Fibroblast of the aortic adventitia (primary cell): ENCODE measurements around the gene ZAR1L. TPM values are rescaled to one million over a fixed set of nuclear protein-coding genes. Genes with fewer than 3 reads are reported as not detected.

Experiments used
- DNase-seq: peaks from one replicate; pipeline ENCODE4 v3.0.0-alpha.2; 2010; ENCODE audit warnings: low read depth
- H3K4me3 ChIP-seq: 2 replicates; pipeline ENCODE4 v1.5.1; 2011; ENCODE audit warnings: low read depth, mild to moderate bottlenecking, control low read depth, low read length, moderate library complexity
- total RNA-seq: library from RNA; depleted of rRNA; stranded (reverse); fragments of >200 nt; gene quantifications from 2 replicates; pipeline ENCODE4 v1.2.3, GENCODE V29; 2012; ENCODE audit warnings: low replicate concordance
- TF ChIP-seq, protein P1 (sequence below): IDR thresholded peaks from 2 replicates; pipeline ENCODE4 v1.5.1; 2011; ENCODE audit warnings: mild to moderate bottlenecking, low read length, control low read depth, inconsistent platforms; ENCODE audit not compliant: insufficient read depth

Gene ZAR1L
- total RNA-seq, 1 donor = not detected

GRCh38 chr13:32257649-32258048, 57.5 kb downstream of the ZAR1L start:
- no peak for DNase-seq
- no peak overlapping the region for H3K4me3 ChIP-seq
- TF ChIP-seq, protein P1, sequence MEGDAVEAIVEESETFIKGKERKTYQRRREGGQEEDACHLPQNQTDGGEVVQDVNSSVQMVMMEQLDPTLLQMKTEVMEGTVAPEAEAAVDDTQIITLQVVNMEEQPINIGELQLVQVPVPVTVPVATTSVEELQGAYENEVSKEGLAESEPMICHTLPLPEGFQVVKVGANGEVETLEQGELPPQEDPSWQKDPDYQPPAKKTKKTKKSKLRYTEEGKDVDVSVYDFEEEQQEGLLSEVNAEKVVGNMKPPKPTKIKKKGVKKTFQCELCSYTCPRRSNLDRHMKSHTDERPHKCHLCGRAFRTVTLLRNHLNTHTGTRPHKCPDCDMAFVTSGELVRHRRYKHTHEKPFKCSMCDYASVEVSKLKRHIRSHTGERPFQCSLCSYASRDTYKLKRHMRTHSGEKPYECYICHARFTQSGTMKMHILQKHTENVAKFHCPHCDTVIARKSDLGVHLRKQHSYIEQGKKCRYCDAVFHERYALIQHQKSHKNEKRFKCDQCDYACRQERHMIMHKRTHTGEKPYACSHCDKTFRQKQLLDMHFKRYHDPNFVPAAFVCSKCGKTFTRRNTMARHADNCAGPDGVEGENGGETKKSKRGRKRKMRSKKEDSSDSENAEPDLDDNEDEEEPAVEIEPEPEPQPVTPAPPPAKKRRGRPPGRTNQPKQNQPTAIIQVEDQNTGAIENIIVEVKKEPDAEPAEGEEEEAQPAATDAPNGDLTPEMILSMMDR = no peak

GRCh38 chr13:32256243-32256642, 58.9 kb downstream of the ZAR1L start:
- DNase-seq = no peak
- no peak overlapping the region for H3K4me3 ChIP-seq
- TF ChIP-seq, protein P1 = no peak

DNA sequence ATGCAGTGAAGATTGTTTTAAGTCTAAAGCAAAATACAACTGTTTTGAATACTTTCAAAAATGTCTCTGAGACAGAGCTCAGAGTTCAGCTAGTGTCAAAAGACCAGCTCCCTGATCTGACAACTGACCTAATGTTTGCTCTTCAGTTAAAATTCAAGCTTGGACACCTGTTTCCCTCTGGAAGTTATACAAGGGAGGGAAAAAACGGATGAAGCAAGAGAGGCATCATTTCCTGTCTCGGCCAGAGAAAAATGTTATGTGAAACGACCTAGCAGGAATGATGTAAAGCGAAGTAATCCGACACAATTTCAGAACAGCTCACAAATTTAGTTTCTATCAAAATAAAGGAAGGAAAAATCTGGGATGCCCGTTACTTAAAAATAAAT, 59.4 kb downstream of the ZAR1L start:
- TF ChIP-seq, protein P1 = no peak
- H3K4me3 ChIP-seq = no peak overlapping the region
- no peak for DNase-seq

DNA sequence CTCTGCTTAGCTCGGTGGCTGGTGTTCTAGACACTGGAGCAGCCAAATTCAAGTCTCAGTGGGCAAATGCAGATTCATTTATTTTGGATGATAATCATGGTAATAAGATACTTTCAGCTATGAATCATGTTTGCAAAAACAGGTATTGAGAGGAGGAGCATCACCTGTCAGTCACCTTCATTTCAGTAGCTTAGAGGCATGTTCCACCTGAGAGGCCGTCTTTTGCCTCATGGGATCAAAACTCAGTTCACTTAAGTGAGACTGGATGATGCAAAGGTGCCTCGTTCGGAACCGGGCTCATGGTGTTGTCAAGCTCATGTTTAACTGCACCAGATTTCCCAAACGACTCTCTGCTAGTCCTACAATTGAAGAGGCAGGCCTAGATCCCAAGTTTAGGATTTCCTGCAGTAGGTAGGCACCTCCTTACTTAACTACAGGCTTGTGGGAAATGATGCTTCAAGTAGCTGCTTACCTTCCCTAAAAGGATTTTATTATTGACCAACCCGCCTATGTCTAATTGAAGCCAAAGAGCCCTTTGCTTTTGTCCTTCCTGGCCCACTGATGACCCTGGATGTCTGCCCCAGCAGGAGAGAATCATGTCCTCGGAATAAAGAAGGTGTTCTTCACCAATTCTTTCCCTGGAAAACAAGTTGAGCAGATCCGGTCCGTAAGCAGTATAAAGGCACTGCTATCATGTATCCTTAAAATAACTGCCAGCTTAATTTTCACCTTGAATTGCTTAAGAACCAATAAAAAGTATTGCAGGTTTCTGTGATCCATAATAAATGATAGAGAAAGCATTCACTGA, 60.0 kb downstream of the ZAR1L start:
- TF ChIP-seq, protein P1 = no peak

DNA sequence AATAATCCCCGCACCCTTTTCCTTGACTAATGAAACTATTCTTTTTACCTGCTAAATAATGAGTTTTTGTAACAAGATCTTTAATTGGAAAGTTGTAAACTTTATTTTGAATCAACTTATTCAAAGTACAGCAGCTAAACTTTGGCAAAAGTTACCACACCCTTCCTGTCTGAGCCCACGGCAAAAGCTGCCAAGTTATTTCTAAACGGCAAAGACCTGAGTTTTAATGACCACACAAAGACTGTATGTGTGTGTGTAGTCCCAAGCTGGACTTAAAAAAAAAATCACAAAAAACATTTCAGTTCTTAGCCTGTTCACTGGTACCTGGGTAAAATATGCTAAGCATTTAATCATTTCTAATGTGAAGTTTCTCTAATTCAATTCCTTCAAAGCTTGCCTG, 60.7 kb downstream of the ZAR1L start:
- peak; percentile 48 for DNase-seq
- TF ChIP-seq, protein P1 = no peak
- H3K4me3 ChIP-seq = no peak overlapping the region

More for the DNA sequence above, 60.0 kb downstream of the ZAR1L start:
- no peak for DNase-seq
- no peak overlapping the region for H3K4me3 ChIP-seq

GRCh38 chr13:32253911-32254399, 61.2 kb downstream of the ZAR1L start:
- TF ChIP-seq, protein P1 = no peak
- H3K4me3 ChIP-seq = no peak overlapping the region
- peak; percentile 22 for DNase-seq

Other genes with a start within 250 kb of the ZAR1L start
- 1.1 and 23.1 TPM in 2 replicates for gene BRCA2, start 145 bp upstream of the ZAR1L start, total RNA-seq
- 1.9 and 9.5 TPM in 2 replicates for gene N4BP2L1, start 112.8 kb upstream of the ZAR1L start, total RNA-seq
- gene N4BP2L2, start 223.4 kb upstream of the ZAR1L start, total RNA-seq = 157 and 194 TPM in 2 replicates